CD4-positive, CD25-positive, alpha-beta regulatory T cell (primary cell): ENCODE results near the gene FAM227B. TPM values are rescaled to one million over a fixed set of nuclear protein-coding genes. Genes with fewer than 3 reads are reported as not detected.
"Not testable (repeated sequence)": the region's sequence is repeated elsewhere in the genome, so short reads cannot be mapped to it uniquely, and the experiment has no call there.

Experiments used
- ATAC-seq, 2 donors: fragments of 150-1000 bp; cut with Tn5 transposase; one replicate each; pipeline ENCODE4 v1.10.0; 2021; ENCODE audit warnings: low read depth in 2 of 2, moderate number of reproducible peaks in 2 of 2, moderate library complexity in 1 of 2
- DNase-seq, 3 donors: peaks; one replicate each; pipeline versions ENCODE4 v3.0.0 to v3.0.0-alpha.2; 2012 to 2022; ENCODE audit warnings: mixed read lengths in 1 of 3
- H3K27ac ChIP-seq: one replicate; pipeline ENCODE4 v1.7.0; 2013; ENCODE audit warnings: mild to moderate bottlenecking, low read length; ENCODE audit not compliant: insufficient read depth, poor library complexity, severe bottlenecking
- H3K27me3 ChIP-seq: one replicate; pipeline ENCODE4 v1.7.0; 2013; ENCODE audit warnings: low read length; ENCODE audit not compliant: control insufficient read depth, insufficient read depth
- H3K36me3 ChIP-seq: one replicate; pipeline ENCODE4 v1.7.0; 2013; ENCODE audit warnings: mild to moderate bottlenecking, low read length, moderate library complexity; ENCODE audit not compliant: control insufficient read depth, insufficient read depth
- H3K4me1 ChIP-seq: 2 replicates; pipeline ENCODE4 v1.7.0; 2013; ENCODE audit warnings: mild to moderate bottlenecking, low read length; ENCODE audit not compliant: insufficient read depth, control insufficient read depth, poor library complexity, severe bottlenecking
- H3K4me3 ChIP-seq: one replicate; pipeline ENCODE4 v1.7.0; 2013; ENCODE audit warnings: low read depth, mild to moderate bottlenecking, low read length, moderate library complexity
- H3K9me3 ChIP-seq, 2 experiments: 1 replicate in 1 of 2; 2 replicates in 1 of 2; pipeline ENCODE4 v1.7.0; 2013; ENCODE audit warnings: low read length in 2 of 2, mild to moderate bottlenecking in 1 of 2, moderate library complexity in 1 of 2; ENCODE audit not compliant: control insufficient read depth in 2 of 2
- H3K27ac Mint-ChIP-seq, 3 donors: one replicate each; pipeline ENCODE4 v1.8.0; 2020 to 2022; ENCODE audit warnings: mild to moderate bottlenecking in 3 of 3, mixed read lengths in 3 of 3, moderate library complexity in 2 of 3
- H3K27me3 Mint-ChIP-seq: one replicate; pipeline ENCODE4 v1.8.0; 2022; ENCODE audit warnings: mild to moderate bottlenecking, mixed read lengths
- H3K36me3 Mint-ChIP-seq: one replicate; pipeline ENCODE4 v1.8.0; 2020; ENCODE audit warnings: mixed read lengths
- H3K4me1 Mint-ChIP-seq, 4 donors: one replicate each; pipeline ENCODE4 v1.8.0; 2020 to 2022; ENCODE audit warnings: mixed read lengths in 4 of 4, mild to moderate bottlenecking in 1 of 4
- H3K4me3 Mint-ChIP-seq, 4 donors: one replicate each; pipeline ENCODE4 v1.8.0; 2020 to 2022; ENCODE audit warnings: mild to moderate bottlenecking in 4 of 4, mixed read lengths in 4 of 4, moderate library complexity in 3 of 4
- H3K9me3 Mint-ChIP-seq, 7 donors: one replicate each; pipeline ENCODE4 v1.8.0; 2020 to 2022; ENCODE audit warnings: mixed read lengths in 7 of 7, mild to moderate bottlenecking in 3 of 7, moderate library complexity in 2 of 7
- polyA plus RNA-seq, 4 donors: library from polyadenylated mRNA; unstranded; fragments of 300-500 nt; fragmentation: Illumina TruSeq; gene quantifications; one replicate each; pipeline ENCODE4 v1.2.3, GENCODE V29; 2021
- total RNA-seq: library from RNA; stranded (reverse); gene quantifications from one replicate; pipeline ENCODE4 v1.2.3, GENCODE V29; 2022

Gene FAM227B
- total and polyA plus RNA-seq, 5 donors from 2014 or later, result 4.5 to 18.3 (median 15.1) TPM

- H3K9me3 ChIP-seq, result no peaks in the 10 kb centered on the region
- Mint-ChIP-seq H3K27me3 (no peaks in the 10 kb centered on the region), H3K36me3 (no peaks in the 10 kb centered on the region), H3K4me3 (peak overlapping the region in 2 of 4 donors; percentile 8 to 23), H3K27ac (peak overlapping the region in 1 of 3 donors; percentile 10), H3K4me1 (peaks cover 0 to 6% (median 4%) of the 10 kb centered on the region in 4 donors), H3K9me3 (no peaks in the 10 kb centered on the region)
- DNase-seq, result peak in 1 of 3 donors; percentile 59
- no peaks in the 10 kb centered on the region for H3K36me3 ChIP-seq
- no peaks in the 10 kb centered on the region for H3K4me1 ChIP-seq
- H3K27ac ChIP-seq, result no peak overlapping the region
- ATAC-seq, result no peak
- H3K4me3 ChIP-seq, result no peak overlapping the region
- no peaks in the 10 kb centered on the region for H3K27me3 ChIP-seq
Measured at GRCh38 chr15:49471733-49472132, 148.9 kb downstream of the FAM227B start.

GRCh38 chr15:49471248-49471647 lies 149.4 kb downstream of the FAM227B start:
- not testable (repeated sequence) for H3K4me3 ChIP-seq, H3K9me3 Mint-ChIP-seq, H3K27ac Mint-ChIP-seq, H3K4me1 Mint-ChIP-seq, H3K27ac ChIP-seq, H3K36me3 Mint-ChIP-seq, H3K27me3 ChIP-seq, H3K27me3 Mint-ChIP-seq, ATAC-seq, H3K4me1 ChIP-seq, H3K9me3 ChIP-seq, H3K36me3 ChIP-seq
- peak in 1 of 3 donors; percentile 48 for DNase-seq
- H3K4me3 Mint-ChIP-seq, result peak overlapping the region in 1 of 4 donors; percentile 23

- no peak overlapping the region for H3K27ac ChIP-seq
- Mint-ChIP-seq H3K36me3 (no peaks in the 10 kb centered on the region), H3K27ac (no peak overlapping the region), H3K4me1 (peaks cover 0 to 10% (median 5%) of the 10 kb centered on the region in 4 donors), H3K27me3 (peaks cover 8% of the 10 kb centered on the region), H3K4me3 (no peak overlapping the region), H3K9me3 (no peaks in the 10 kb centered on the region)
- DNase-seq (no peak), ATAC-seq (no peak)
- no peaks in the 10 kb centered on the region for H3K9me3 ChIP-seq
- no peak overlapping the region for H3K4me3 ChIP-seq
- H3K27me3 ChIP-seq, result no peaks in the 10 kb centered on the region
- H3K36me3 ChIP-seq, result no peaks in the 10 kb centered on the region
- no peaks in the 10 kb centered on the region for H3K4me1 ChIP-seq
Measured at GRCh38 chr15:49468481-49468839, 152.2 kb downstream of the FAM227B start.

GRCh38 chr15:49467746-49468480 lies 152.7 kb downstream of the FAM227B start:
- Mint-ChIP-seq H3K36me3 (no peaks in the 10 kb centered on the region), H3K4me3 (no peak overlapping the region), H3K9me3 (no peaks in the 10 kb centered on the region), H3K27me3 (peaks cover 13% of the 10 kb centered on the region), H3K27ac (no peak overlapping the region), H3K4me1 (peaks cover 0 to 10% (median 5%) of the 10 kb centered on the region in 4 donors)
- no peak for DNase-seq
- H3K36me3 ChIP-seq, result no peaks in the 10 kb centered on the region
- H3K27me3 ChIP-seq, result no peaks in the 10 kb centered on the region
- ATAC-seq, result no peak
- H3K4me1 ChIP-seq, result no peaks in the 10 kb centered on the region
- no peak overlapping the region for H3K27ac ChIP-seq
- H3K9me3 ChIP-seq, result no peaks in the 10 kb centered on the region
- H3K4me3 ChIP-seq, result no peak overlapping the region

- Mint-ChIP-seq H3K36me3 (no peaks in the 10 kb centered on the region), H3K4me1 (peaks cover 0 to 10% (median 1%) of the 10 kb centered on the region in 4 donors), H3K27me3 (peaks cover 19% of the 10 kb centered on the region)
Measured at GRCh38 chr15:49466119-49466518, 154.5 kb downstream of the FAM227B start.

GRCh38 chr15:49464522-49464921 lies 156.1 kb downstream of the FAM227B start:
- Histone ChIP-seq H3K27me3 (no peaks in the 10 kb centered on the region), H3K4me1 (no peaks in the 10 kb centered on the region), H3K27ac (no peak overlapping the region), H3K9me3 (no peaks in the 10 kb centered on the region), H3K4me3 (no peak overlapping the region), H3K36me3 (no peaks in the 10 kb centered on the region)
- no peak for DNase-seq
- no peak overlapping the region for H3K4me3 Mint-ChIP-seq
- H3K27me3 Mint-ChIP-seq, result peaks cover 19% of the 10 kb centered on the region
- no peak overlapping the region for H3K27ac Mint-ChIP-seq
- H3K36me3 Mint-ChIP-seq, result no peaks in the 10 kb centered on the region
- peaks cover 0 to 6% (median 1%) of the 10 kb centered on the region in 4 donors for H3K4me1 Mint-ChIP-seq
- no peaks in the 10 kb centered on the region for H3K9me3 Mint-ChIP-seq
- ATAC-seq, result no peak

More at GRCh38 chr15:49466119-49466518, 154.5 kb downstream of the FAM227B start:
- ATAC-seq (no peak), DNase-seq (no peak)
- no peaks in the 10 kb centered on the region for H3K27me3 ChIP-seq
- Mint-ChIP-seq H3K9me3 (no peaks in the 10 kb centered on the region), H3K4me3 (no peak overlapping the region), H3K27ac (no peak overlapping the region)
- no peaks in the 10 kb centered on the region for H3K36me3 ChIP-seq
- H3K4me1 ChIP-seq, result no peaks in the 10 kb centered on the region
- H3K9me3 ChIP-seq, result no peaks in the 10 kb centered on the region
- H3K4me3 ChIP-seq, result no peak overlapping the region
- H3K27ac ChIP-seq, result no peak overlapping the region

GRCh38 chr15:49462232-49462844 lies 158.3 kb downstream of the FAM227B start:
- Histone ChIP-seq H3K4me3 (no peak overlapping the region), H3K9me3 (no peaks in the 10 kb centered on the region), H3K27me3 (no peaks in the 10 kb centered on the region), H3K4me1 (no peaks in the 10 kb centered on the region), H3K27ac (no peak overlapping the region), H3K36me3 (no peaks in the 10 kb centered on the region)
- Mint-ChIP-seq H3K27me3 (peaks cover 25% of the 10 kb centered on the region), H3K4me3 (no peak overlapping the region), H3K27ac (no peak overlapping the region), H3K36me3 (no peaks in the 10 kb centered on the region), H3K4me1 (peaks cover 0 to 6% (median 1%) of the 10 kb centered on the region in 4 donors), H3K9me3 (no peaks in the 10 kb centered on the region)
- no peak for ATAC-seq
- no peak for DNase-seq
